H9 (cell line): ENCODE results near the gene CHD6. TPM values are rescaled to one million over a fixed set of nuclear protein-coding genes. Genes with fewer than 3 reads are reported as not detected.

Experiments
- DNase-seq: peaks from one replicate; pipeline ENCODE4 v3.0.0-alpha.2; 2017
- H2AFZ ChIP-seq: one replicate; pipeline ENCODE4 v1.6.1; 2013; ENCODE audit warnings: mild to moderate bottlenecking, low read length, control low read depth, moderate library complexity
- H2AK5ac ChIP-seq: 2 replicates; pipeline ENCODE4 v1.6.1; 2013; ENCODE audit warnings: low read length, control low read depth, mixed read lengths; ENCODE audit not compliant: insufficient read length
- H2BK120ac ChIP-seq: one replicate; pipeline ENCODE4 v1.6.1; 2013; ENCODE audit warnings: low read depth, mild to moderate bottlenecking, low read length, control low read depth, inconsistent platforms; ENCODE audit not compliant: poor library complexity, severe bottlenecking
- H2BK12ac ChIP-seq: 2 replicates; pipeline ENCODE4 v1.6.1; 2013; ENCODE audit warnings: low read length, control low read depth, mixed read lengths, low read depth; ENCODE audit not compliant: insufficient read length
- H2BK15ac ChIP-seq: 2 replicates; pipeline ENCODE4 v1.6.1; 2013; ENCODE audit warnings: low read depth, low read length, control low read depth
- H2BK20ac ChIP-seq: one replicate; pipeline ENCODE4 v1.6.1; 2013; ENCODE audit warnings: low read depth, mild to moderate bottlenecking, low read length, control low read depth, inconsistent platforms; ENCODE audit not compliant: poor library complexity, severe bottlenecking
- H2BK5ac ChIP-seq: 2 replicates; pipeline ENCODE4 v1.6.1; 2013; ENCODE audit warnings: low read length, control low read depth, mixed read lengths; ENCODE audit not compliant: insufficient read length
- H3K14ac ChIP-seq: 2 replicates; pipeline ENCODE4 v1.6.1; 2013; ENCODE audit warnings: low read length, control low read depth; ENCODE audit not compliant: insufficient read depth
- H3K18ac ChIP-seq: 2 replicates; pipeline ENCODE4 v1.6.1; 2013; ENCODE audit warnings: low read depth, mild to moderate bottlenecking, mixed read lengths, low read length, control low read depth; ENCODE audit not compliant: insufficient read length
- H3K23ac ChIP-seq: 2 replicates; pipeline ENCODE4 v1.6.1; 2013; ENCODE audit warnings: low read length, control low read depth, mixed read lengths, low read depth; ENCODE audit not compliant: insufficient read length
- H3K23me2 ChIP-seq: 2 replicates; pipeline ENCODE4 v1.6.1; 2013; ENCODE audit warnings: low read depth, mild to moderate bottlenecking, mixed read lengths, low read length, control low read depth; ENCODE audit not compliant: insufficient read length, poor library complexity, severe bottlenecking
- H3K27ac ChIP-seq: 2 replicates; pipeline ENCODE4 v1.5.1; 2013; ENCODE audit warnings: low read length, control low read depth, mixed read lengths, low read depth; ENCODE audit not compliant: insufficient read length
- H3K27me3 ChIP-seq: 2 replicates; pipeline ENCODE4 v1.6.1; 2013; ENCODE audit warnings: low read length, control low read depth, inconsistent platforms; ENCODE audit not compliant: insufficient read depth
- H3K4ac ChIP-seq: 2 replicates; pipeline ENCODE4 v1.6.1; 2013; ENCODE audit warnings: low read depth, mild to moderate bottlenecking, control low read depth, inconsistent platforms, low read length, moderate library complexity
- H3K4me1 ChIP-seq: 2 replicates; pipeline ENCODE4 v1.6.1; 2013; ENCODE audit warnings: low read length, control low read depth, inconsistent platforms; ENCODE audit not compliant: insufficient read depth
- H3K4me2 ChIP-seq: 2 replicates; pipeline ENCODE4 v1.6.1; 2013; ENCODE audit warnings: low read length, control low read depth, mixed read lengths; ENCODE audit not compliant: insufficient read length, insufficient read depth
- H3K56ac ChIP-seq: 2 replicates; pipeline ENCODE4 v1.6.1; 2013; ENCODE audit warnings: low read depth, mild to moderate bottlenecking, mixed read lengths, low read length, control low read depth; ENCODE audit not compliant: insufficient read length
- H3K79me1 ChIP-seq: 2 replicates; pipeline ENCODE4 v1.6.1; 2013; ENCODE audit warnings: low read depth, mild to moderate bottlenecking, moderate library complexity, low read length, control low read depth, inconsistent platforms; ENCODE audit not compliant: insufficient read depth, poor library complexity, severe bottlenecking
- H3K79me2 ChIP-seq: 2 replicates; pipeline ENCODE4 v1.6.1; 2013; ENCODE audit warnings: low read length, control low read depth, inconsistent platforms; ENCODE audit not compliant: insufficient read depth
- H3K9ac ChIP-seq: 2 replicates; pipeline ENCODE4 v1.6.1; 2013; ENCODE audit warnings: low read length, control low read depth, mixed read lengths; ENCODE audit not compliant: insufficient read length; ENCODE audit errors: extremely low read depth
- H3K9me3 ChIP-seq: one replicate; pipeline ENCODE4 v1.6.1; 2013; ENCODE audit warnings: low read depth, low read length, inconsistent platforms; ENCODE audit not compliant: control insufficient read depth
- H3T11ph ChIP-seq: one replicate; pipeline ENCODE4 v1.6.1; 2013; ENCODE audit warnings: mild to moderate bottlenecking, low read length, control low read depth, inconsistent platforms
- H4K20me1 ChIP-seq: one replicate; pipeline ENCODE4 v1.6.1; 2013; ENCODE audit not compliant: control insufficient read depth, insufficient read length, insufficient read depth
- H4K5ac ChIP-seq: 2 replicates; pipeline ENCODE4 v1.6.1; 2013; ENCODE audit warnings: low read depth, mild to moderate bottlenecking, mixed read lengths, low read length, control low read depth; ENCODE audit not compliant: insufficient read length
- H4K8ac ChIP-seq: replicated peaks from 2 replicates; pipeline ENCODE4 v1.6.1; 2013; ENCODE audit warnings: low read length, control low read depth, mixed read lengths, low read depth; ENCODE audit not compliant: insufficient read length
- H4K91ac ChIP-seq: 2 replicates; pipeline ENCODE4 v1.6.1; 2013; ENCODE audit warnings: low read depth, mild to moderate bottlenecking, moderate library complexity, mixed read lengths, low read length, control low read depth; ENCODE audit not compliant: insufficient read length
- H3K27ac Mint-ChIP-seq, 3 experiments: 2 replicates in 2 of 3; 3 replicates in 1 of 3; pipeline ENCODE4 v1.8.0; 2020 to 2021; ENCODE audit warnings: mixed read lengths in 3 of 3, mild to moderate bottlenecking in 1 of 3, moderate library complexity in 1 of 3
- H3K27me3 Mint-ChIP-seq: 2 replicates; pipeline ENCODE4 v1.8.0; 2021; ENCODE audit warnings: low read depth, mild to moderate bottlenecking, moderate library complexity, mixed read lengths
- H3K36me3 Mint-ChIP-seq, 3 experiments: 2 replicates in 2 of 3; 3 replicates in 1 of 3; pipeline ENCODE4 v1.8.0; 2020 to 2021; ENCODE audit warnings: low read depth in 3 of 3, mixed read lengths in 3 of 3; ENCODE audit not compliant: insufficient read depth in 1 of 3
- H3K4me1 Mint-ChIP-seq, 2 experiments: 2 replicates each; pipeline ENCODE4 v1.8.0; 2020; ENCODE audit warnings: mixed read lengths in 2 of 2
- H3K4me3 Mint-ChIP-seq, 2 experiments: 2 replicates in 1 of 2; 3 replicates in 1 of 2; pipeline ENCODE4 v1.8.0; 2020 to 2021; ENCODE audit warnings: mild to moderate bottlenecking in 2 of 2, mixed read lengths in 2 of 2, moderate library complexity in 1 of 2
- H3K9me3 Mint-ChIP-seq, 2 experiments: 2 replicates in 1 of 2; 3 replicates in 1 of 2; pipeline ENCODE4 v1.8.0; 2020; ENCODE audit warnings: mild to moderate bottlenecking in 2 of 2, mixed read lengths in 2 of 2, moderate library complexity in 1 of 2
- total RNA-seq: library from RNA; stranded (reverse); gene quantifications from 2 replicates; pipeline ENCODE4 v1.2.1, GENCODE V29; 2021
- TF ChIP-seq, protein P1 (sequence below): fragments of 200-600 bp; sonication (generic); conservative IDR thresholded peaks from 3 replicates; pipeline ENCODE4 v1.8.0; 2021; ENCODE audit warnings: antibody characterized with exemption, mild to moderate bottlenecking

The CHD6 gene
- total RNA-seq, 1 experiment from 2014 or later, result 51.5 TPM

DNA sequence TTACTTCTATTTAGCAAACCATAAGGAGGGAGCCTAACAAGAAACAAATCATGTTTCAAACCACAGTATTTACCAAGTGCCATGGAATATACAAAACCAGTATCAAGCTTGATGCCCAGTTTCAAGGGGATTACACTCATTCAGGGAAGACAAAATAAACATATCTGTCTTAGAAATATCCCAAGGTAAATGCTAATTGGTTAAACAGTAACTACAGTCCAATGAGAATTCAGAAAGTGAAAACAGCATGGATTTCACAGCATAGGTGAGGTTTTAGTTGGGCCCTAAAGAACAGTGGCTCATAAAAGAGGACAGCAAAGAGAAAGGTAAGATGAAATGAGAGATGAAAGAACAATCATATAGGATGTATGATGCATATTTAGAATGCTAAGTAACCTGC, 110.3 kb downstream of the CHD6 start:
- Histone ChIP-seq H3K4ac (no peak overlapping the region), H2BK5ac (no peak overlapping the region), H3K14ac (no peak overlapping the region), H2BK120ac (no peak overlapping the region), H3T11ph (no peak overlapping the region), H3K23me2 (no peaks in the 10 kb centered on the region), H3K56ac (no peak overlapping the region), H3K23ac (no peak overlapping the region), H2AFZ (no peak overlapping the region), H3K79me2 (no peaks in the 10 kb centered on the region), H2AK5ac (no peak overlapping the region), H3K4me2 (no peak overlapping the region), H3K4me1 (peaks cover 3% of the 10 kb centered on the region; the same call in 1 of the 2 replicates), H4K20me1 (no peaks in the 10 kb centered on the region), H4K5ac (no peak overlapping the region), H2BK12ac (no peak overlapping the region), H3K9ac (no peak overlapping the region), H2BK15ac (no peak overlapping the region), H3K27ac (no peak overlapping the region), H2BK20ac (no peak overlapping the region), H3K18ac (no peak overlapping the region), H3K79me1 (peaks cover 3% of the 10 kb centered on the region), H4K91ac (no peak overlapping the region), H4K8ac (no peak overlapping the region), H3K27me3 (no peaks in the 10 kb centered on the region), H3K9me3 (no peaks in the 10 kb centered on the region)
- DNase-seq, result no peak
- Mint-ChIP-seq H3K4me1 (peaks cover 22 to 25% of the 10 kb centered on the region in 2 experiments), H3K27me3 (no peaks in the 10 kb centered on the region), H3K36me3 (peaks cover 26 to 53% (median 42%) of the 10 kb centered on the region in 3 experiments), H3K4me3 (no peak overlapping the region), H3K9me3 (no peaks in the 10 kb centered on the region; a peak in 4 of 5 replicates), H3K27ac (0 out of 7 replicates have a peak overlapping the region, but pooled peaks of 1 of the 3 experiments have one; percentile 5)
- TF ChIP-seq, protein P1, sequence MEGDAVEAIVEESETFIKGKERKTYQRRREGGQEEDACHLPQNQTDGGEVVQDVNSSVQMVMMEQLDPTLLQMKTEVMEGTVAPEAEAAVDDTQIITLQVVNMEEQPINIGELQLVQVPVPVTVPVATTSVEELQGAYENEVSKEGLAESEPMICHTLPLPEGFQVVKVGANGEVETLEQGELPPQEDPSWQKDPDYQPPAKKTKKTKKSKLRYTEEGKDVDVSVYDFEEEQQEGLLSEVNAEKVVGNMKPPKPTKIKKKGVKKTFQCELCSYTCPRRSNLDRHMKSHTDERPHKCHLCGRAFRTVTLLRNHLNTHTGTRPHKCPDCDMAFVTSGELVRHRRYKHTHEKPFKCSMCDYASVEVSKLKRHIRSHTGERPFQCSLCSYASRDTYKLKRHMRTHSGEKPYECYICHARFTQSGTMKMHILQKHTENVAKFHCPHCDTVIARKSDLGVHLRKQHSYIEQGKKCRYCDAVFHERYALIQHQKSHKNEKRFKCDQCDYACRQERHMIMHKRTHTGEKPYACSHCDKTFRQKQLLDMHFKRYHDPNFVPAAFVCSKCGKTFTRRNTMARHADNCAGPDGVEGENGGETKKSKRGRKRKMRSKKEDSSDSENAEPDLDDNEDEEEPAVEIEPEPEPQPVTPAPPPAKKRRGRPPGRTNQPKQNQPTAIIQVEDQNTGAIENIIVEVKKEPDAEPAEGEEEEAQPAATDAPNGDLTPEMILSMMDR, result no peak
